ENCODE measurements around the gene NKD2.

The NKD2 gene

GRCh38 chr5:1073239-1074102 lies 64.9 kb downstream of the NKD2 start:
- no peak for DNase-seq (ENCODE audit: low spot score)
- ChIA-PET CTCF (no interaction called here), POLR2A (ENCODE audit: low non-redundant PET) (no interaction called here)
- TF ChIP-seq, protein P1, sequence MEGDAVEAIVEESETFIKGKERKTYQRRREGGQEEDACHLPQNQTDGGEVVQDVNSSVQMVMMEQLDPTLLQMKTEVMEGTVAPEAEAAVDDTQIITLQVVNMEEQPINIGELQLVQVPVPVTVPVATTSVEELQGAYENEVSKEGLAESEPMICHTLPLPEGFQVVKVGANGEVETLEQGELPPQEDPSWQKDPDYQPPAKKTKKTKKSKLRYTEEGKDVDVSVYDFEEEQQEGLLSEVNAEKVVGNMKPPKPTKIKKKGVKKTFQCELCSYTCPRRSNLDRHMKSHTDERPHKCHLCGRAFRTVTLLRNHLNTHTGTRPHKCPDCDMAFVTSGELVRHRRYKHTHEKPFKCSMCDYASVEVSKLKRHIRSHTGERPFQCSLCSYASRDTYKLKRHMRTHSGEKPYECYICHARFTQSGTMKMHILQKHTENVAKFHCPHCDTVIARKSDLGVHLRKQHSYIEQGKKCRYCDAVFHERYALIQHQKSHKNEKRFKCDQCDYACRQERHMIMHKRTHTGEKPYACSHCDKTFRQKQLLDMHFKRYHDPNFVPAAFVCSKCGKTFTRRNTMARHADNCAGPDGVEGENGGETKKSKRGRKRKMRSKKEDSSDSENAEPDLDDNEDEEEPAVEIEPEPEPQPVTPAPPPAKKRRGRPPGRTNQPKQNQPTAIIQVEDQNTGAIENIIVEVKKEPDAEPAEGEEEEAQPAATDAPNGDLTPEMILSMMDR (conservative IDR thresholded peaks at IDR 0.05; ENCODE audit: low read depth), result no peak
- H3K27ac ChIP-seq, result peak overlapping the region; percentile 58

- DNase-seq (ENCODE audit: low spot score), result no peak
- POLR2A ChIA-PET (ENCODE audit: low non-redundant PET), result no interaction called here
- TF ChIP-seq, protein P1 (conservative IDR thresholded peaks at IDR 0.05; ENCODE audit: low read depth), result no peak
- H3K27ac ChIP-seq, result peak overlapping the region; percentile 58; the same call in 1 of the 2 replicates
- CTCF ChIA-PET, result no interaction called here
These were observed 65.6 kb downstream of the NKD2 start for GRCh38 chr5:1074226-1074625.

DNA sequence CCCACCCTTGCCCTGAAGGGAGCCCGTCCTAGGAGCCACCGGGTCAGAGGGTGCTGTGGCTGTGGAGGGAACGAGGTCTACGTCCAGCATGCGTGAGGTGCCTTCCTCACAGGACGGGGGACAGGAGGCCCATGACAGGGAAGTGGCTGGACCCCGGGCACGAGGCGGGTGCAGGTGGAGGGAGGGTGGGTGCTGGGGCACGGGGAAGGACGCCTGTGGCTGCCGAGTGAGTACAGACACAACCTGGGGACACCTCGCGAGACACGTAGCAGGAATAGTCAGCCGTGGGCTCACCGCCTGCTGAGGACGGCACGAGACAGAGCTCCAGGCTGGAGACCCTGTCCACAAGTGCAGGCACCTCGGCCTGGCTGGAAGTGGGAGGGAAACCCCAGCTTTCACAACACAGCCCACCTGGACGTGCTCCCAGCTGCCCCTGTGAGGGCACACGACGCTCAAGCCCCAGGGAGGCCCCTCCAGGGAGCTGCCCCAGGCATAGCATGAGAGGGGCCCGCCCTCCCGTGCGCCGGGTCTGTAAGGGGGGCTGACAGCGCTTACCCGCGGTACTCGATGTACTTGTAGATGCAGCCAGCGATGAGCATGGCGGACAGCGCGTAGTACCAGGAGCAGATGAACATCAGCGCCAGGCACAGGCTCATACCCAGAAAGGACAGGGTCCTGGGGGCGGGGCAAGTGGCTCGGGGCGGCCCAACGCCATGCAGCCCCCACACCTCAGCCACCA lies 66.4 kb downstream of the NKD2 start:
- ChIA-PET POLR2A (ENCODE audit: low non-redundant PET) (no interaction called here), CTCF (no interaction called here)
- TF ChIP-seq, protein P1 (conservative IDR thresholded peaks at IDR 0.05; ENCODE audit: low read depth), result no peak
- peak overlapping the region; percentile 58 for H3K27ac ChIP-seq
- DNase-seq (ENCODE audit: low spot score), result no peak

DNA sequence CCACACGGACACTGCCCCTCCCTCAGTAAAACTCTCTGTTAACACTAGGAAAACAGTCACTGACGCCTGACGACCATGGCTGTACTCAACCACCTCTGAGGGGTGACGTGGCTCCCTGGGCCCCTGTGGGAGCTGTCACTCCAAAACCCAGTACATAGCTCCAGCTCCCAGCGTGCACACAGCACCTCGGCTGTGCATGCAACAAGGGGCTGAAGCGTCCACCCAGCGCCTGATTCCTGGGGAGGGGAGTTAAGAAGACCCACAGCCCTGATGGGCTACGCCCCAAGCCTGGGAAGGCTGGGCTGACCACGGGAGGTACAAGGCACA lies 66.9 kb downstream of the NKD2 start:
- ChIA-PET CTCF (no interaction called here), POLR2A (ENCODE audit: low non-redundant PET) (no interaction called here)
- DNase-seq (ENCODE audit: low spot score), result no peak
- TF ChIP-seq, protein P1 (conservative IDR thresholded peaks at IDR 0.05; ENCODE audit: low read depth), result no peak
- H3K27ac ChIP-seq, result peak overlapping the region; percentile 58

GRCh38 chr5:1075931-1076330 lies 67.3 kb downstream of the NKD2 start:
- TF ChIP-seq, protein P1 (conservative IDR thresholded peaks at IDR 0.05; ENCODE audit: low read depth), result no peak
- CTCF ChIA-PET, result no interaction called here
- no peak for DNase-seq (ENCODE audit: low spot score)
- POLR2A ChIA-PET (ENCODE audit: low non-redundant PET), result no interaction called here
- H3K27ac ChIP-seq, result peak overlapping the region; percentile 58

DNA sequence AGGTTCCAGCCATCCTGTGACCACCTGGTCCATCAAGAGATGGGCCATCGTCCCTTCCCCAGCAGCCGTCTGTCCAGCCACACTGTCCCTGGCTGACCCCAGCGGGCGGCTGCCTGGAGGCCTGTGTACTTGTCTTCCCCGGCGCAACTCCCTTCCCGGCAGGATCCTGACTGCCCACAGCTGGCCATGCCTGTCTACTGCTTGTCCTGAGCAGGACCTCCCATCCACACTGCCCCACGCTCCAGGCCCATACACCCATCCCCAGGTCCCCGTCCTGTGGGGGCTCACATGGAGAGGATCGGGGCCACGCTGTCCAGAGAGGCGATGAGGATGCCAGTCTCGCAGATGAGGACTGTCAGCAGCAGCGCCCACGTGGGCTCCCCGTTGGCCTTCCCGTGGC lies 67.8 kb downstream of the NKD2 start:
- 0 out of 2 replicates have a peak overlapping the region, but pooled peaks have one; percentile 4 for H3K27ac ChIP-seq
- CTCF ChIA-PET, result no interaction called here
- TF ChIP-seq, protein P1 (conservative IDR thresholded peaks at IDR 0.05; ENCODE audit: low read depth), result no peak
- no peak for DNase-seq (ENCODE audit: low spot score)
- POLR2A ChIA-PET (ENCODE audit: low non-redundant PET), result no interaction called here
